H1 (cell line): Measurements from ENCODE around the gene MOB2.

Source experiments
- CTCF ChIP-seq, 3 experiments: IDR thresholded peaks; 1 replicate in 2 of 3; 2 replicates in 1 of 3; pipeline versions ENCODE4 v1.5.1 to v1.6.1; 2011; ENCODE audit warnings: low read length in 3 of 3, mild to moderate bottlenecking in 3 of 3, inconsistent platforms in 2 of 3, low read depth in 1 of 3, moderate library complexity in 1 of 3; ENCODE audit not compliant: insufficient read depth in 1 of 3; ENCODE audit errors: control extremely low read depth in 1 of 3
- EP300 ChIP-seq, 2 experiments: IDR thresholded peaks; 1 replicate in 1 of 2; 2 replicates in 1 of 2; pipeline ENCODE4 v1.6.1; 2011 to 2012; ENCODE audit warnings: low read depth in 2 of 2, low read length in 2 of 2, mild to moderate bottlenecking in 2 of 2, borderline replicate concordance in 1 of 2, inconsistent platforms in 1 of 2, moderate library complexity in 1 of 2
- EZH2 ChIP-seq: fragments of 200-600 bp; sonication (generic); IDR thresholded peaks from 2 replicates; pipeline ENCODE4 v1.7.1; 2012; ENCODE audit warnings: low read depth, mild to moderate bottlenecking, moderate library complexity, low read length, inconsistent platforms; ENCODE audit not compliant: severe bottlenecking
- HDAC6 ChIP-seq: IDR thresholded peaks from one replicate; pipeline ENCODE4 v1.7.1; 2012; ENCODE audit warnings: low read depth, mild to moderate bottlenecking, inconsistent platforms, low read length, moderate library complexity
- SUZ12 ChIP-seq: fragments of 200-600 bp; sonication (generic); IDR thresholded peaks from 2 replicates; pipeline ENCODE4 v1.6.1; 2012; ENCODE audit warnings: mild to moderate bottlenecking, inconsistent platforms, low read length, moderate library complexity, mixed read lengths
- TF ChIP-seq, protein P1 (sequence below): fragments of 300-600 bp; sonication (generic); IDR thresholded peaks from 2 replicates; pipeline ENCODE4 v1.7.1; 2012; ENCODE audit warnings: low read length, moderate library complexity, mild to moderate bottlenecking, inconsistent platforms; ENCODE audit not compliant: insufficient replicate concordance

DNA sequence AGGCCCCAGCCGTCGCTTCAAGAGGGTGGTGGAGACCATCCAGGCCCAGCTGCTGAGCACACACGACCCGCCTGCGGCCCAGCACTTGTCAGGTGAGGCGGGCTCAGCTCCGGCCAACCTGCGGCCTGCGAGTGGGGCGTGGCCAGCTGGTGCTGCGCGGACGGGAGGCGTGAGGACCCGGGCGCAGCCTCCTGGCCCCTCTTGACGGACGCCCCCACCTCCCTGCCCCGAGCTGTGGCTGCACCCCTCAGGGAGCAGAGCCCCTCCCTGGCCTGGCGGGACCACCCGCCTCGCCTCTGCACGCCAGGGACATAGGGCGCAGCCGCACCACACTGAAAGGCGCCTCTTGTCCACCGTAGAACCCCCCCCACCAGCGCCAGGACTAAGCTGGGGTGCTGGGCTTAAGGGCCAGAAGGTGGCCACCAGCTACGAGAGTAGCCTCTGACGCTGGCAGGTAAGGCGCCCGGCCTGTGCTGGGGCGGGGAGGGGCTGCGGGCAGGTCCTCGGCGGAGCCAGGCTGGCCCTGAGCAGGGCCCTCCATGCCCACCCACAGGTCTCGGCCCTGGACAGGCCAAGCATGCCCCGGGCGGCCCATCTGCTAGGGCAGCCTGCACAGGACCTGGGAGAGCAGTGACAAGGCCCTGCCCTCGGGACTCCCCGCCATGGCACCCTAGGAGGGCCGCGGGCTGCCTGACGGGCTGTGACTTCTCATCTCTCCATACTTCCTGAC, 29.8 kb downstream of the MOB2 start:
- TF ChIP-seq CTCF (IDR thresholded peaks at IDR 0.05; ENCODE audit: control extremely low read depth in 1 of 3, insufficient read depth in 1 of 3, low read depth in 1 of 3, low read length in 3 of 3) (no peak), HDAC6 (no peak), EP300 (IDR thresholded peaks at IDR 0.05; ENCODE audit: borderline replicate concordance in 1 of 2, low read depth in 2 of 2, low read length in 2 of 2) (no peak), SUZ12 (no peak), EZH2 (no peak)
- TF ChIP-seq, protein P1, sequence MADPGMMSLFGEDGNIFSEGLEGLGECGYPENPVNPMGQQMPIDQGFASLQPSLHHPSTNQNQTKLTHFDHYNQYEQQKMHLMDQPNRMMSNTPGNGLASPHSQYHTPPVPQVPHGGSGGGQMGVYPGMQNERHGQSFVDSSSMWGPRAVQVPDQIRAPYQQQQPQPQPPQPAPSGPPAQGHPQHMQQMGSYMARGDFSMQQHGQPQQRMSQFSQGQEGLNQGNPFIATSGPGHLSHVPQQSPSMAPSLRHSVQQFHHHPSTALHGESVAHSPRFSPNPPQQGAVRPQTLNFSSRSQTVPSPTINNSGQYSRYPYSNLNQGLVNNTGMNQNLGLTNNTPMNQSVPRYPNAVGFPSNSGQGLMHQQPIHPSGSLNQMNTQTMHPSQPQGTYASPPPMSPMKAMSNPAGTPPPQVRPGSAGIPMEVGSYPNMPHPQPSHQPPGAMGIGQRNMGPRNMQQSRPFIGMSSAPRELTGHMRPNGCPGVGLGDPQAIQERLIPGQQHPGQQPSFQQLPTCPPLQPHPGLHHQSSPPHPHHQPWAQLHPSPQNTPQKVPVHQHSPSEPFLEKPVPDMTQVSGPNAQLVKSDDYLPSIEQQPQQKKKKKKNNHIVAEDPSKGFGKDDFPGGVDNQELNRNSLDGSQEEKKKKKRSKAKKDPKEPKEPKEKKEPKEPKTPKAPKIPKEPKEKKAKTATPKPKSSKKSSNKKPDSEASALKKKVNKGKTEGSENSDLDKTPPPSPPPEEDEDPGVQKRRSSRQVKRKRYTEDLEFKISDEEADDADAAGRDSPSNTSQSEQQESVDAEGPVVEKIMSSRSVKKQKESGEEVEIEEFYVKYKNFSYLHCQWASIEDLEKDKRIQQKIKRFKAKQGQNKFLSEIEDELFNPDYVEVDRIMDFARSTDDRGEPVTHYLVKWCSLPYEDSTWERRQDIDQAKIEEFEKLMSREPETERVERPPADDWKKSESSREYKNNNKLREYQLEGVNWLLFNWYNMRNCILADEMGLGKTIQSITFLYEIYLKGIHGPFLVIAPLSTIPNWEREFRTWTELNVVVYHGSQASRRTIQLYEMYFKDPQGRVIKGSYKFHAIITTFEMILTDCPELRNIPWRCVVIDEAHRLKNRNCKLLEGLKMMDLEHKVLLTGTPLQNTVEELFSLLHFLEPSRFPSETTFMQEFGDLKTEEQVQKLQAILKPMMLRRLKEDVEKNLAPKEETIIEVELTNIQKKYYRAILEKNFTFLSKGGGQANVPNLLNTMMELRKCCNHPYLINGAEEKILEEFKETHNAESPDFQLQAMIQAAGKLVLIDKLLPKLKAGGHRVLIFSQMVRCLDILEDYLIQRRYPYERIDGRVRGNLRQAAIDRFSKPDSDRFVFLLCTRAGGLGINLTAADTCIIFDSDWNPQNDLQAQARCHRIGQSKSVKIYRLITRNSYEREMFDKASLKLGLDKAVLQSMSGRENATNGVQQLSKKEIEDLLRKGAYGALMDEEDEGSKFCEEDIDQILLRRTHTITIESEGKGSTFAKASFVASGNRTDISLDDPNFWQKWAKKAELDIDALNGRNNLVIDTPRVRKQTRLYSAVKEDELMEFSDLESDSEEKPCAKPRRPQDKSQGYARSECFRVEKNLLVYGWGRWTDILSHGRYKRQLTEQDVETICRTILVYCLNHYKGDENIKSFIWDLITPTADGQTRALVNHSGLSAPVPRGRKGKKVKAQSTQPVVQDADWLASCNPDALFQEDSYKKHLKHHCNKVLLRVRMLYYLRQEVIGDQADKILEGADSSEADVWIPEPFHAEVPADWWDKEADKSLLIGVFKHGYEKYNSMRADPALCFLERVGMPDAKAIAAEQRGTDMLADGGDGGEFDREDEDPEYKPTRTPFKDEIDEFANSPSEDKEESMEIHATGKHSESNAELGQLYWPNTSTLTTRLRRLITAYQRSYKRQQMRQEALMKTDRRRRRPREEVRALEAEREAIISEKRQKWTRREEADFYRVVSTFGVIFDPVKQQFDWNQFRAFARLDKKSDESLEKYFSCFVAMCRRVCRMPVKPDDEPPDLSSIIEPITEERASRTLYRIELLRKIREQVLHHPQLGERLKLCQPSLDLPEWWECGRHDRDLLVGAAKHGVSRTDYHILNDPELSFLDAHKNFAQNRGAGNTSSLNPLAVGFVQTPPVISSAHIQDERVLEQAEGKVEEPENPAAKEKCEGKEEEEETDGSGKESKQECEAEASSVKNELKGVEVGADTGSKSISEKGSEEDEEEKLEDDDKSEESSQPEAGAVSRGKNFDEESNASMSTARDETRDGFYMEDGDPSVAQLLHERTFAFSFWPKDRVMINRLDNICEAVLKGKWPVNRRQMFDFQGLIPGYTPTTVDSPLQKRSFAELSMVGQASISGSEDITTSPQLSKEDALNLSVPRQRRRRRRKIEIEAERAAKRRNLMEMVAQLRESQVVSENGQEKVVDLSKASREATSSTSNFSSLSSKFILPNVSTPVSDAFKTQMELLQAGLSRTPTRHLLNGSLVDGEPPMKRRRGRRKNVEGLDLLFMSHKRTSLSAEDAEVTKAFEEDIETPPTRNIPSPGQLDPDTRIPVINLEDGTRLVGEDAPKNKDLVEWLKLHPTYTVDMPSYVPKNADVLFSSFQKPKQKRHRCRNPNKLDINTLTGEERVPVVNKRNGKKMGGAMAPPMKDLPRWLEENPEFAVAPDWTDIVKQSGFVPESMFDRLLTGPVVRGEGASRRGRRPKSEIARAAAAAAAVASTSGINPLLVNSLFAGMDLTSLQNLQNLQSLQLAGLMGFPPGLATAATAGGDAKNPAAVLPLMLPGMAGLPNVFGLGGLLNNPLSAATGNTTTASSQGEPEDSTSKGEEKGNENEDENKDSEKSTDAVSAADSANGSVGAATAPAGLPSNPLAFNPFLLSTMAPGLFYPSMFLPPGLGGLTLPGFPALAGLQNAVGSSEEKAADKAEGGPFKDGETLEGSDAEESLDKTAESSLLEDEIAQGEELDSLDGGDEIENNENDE, result no peak
